ENCODE measurements around the gene CCL23.
"Not testable (repeated sequence)": the region's sequence is repeated elsewhere in the genome, so short reads cannot be mapped to it uniquely, and the experiment has no call there.

CCL23 gene

GRCh38 chr17:36004594-36005108 is 13.1 kb downstream of the CCL23 start:
- DNase-seq (ENCODE audit: low read depth in 2 of 2) = no peak

DNA sequence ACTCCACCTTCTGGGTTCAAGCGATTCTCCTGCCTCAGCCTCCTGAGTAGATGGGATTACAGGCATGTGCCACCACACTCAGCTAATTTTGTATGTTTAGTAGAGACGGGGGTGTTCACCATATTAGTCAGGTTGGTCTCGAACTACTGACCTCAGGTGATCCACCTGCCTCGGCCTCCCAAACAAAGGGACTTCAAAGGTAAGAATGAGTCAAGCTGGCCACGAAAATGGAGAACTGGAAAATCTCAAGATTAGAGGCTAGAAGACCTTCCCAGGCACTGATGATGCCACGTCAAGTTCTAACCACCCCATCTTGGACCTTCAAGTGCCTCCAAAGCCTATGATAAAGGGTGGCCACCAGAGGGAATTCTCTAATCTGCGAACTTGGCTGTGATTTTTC is 15.1 kb downstream of the CCL23 start:
- no peak for DNase-seq (ENCODE audit: low read depth in 2 of 2)

DNA sequence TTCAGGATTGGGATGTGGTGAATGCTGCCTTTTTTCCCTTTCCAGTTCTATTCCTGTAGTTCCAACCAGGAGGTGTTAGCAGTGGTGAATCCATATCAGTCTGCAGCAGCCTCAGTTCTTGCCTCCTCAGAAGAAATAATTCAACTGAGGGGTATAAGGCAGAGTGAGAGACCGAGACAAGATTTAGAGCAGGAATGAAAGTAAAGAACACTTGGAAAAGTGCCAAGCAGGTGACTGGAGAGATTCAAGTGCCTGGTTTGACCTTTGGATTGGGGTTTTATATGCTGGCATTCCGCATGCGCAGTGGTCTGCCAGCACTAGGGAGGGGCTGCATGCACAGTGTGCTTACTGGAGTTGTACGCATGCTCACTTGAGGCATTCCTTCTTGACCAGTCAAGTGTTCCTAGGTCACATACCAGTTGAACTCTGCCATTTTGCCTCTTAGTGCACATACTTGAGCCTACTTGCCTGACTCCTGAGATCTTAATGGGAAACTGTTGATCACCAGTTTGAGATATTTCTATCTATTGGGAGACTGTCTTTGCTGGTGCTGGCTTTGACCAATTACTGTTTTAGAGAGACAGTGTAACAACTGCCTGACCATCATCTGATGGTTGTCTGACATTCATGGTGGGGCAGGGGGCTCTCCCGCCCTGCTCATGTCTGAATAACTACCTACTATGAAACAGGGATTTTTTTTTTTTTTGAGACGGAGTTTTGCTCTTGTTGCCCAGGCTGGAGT is 15.7 kb downstream of the CCL23 start:
- no peak for DNase-seq (ENCODE audit: low read depth in 2 of 2)

GRCh38 chr17:36001110-36001771 is 16.5 kb downstream of the CCL23 start, which contains the start of gene CCL15:
TSS of gene CCL15 (minus strand) at chr17:36001553. CDS start at chr17:36001492, 61 bp downstream.
- no peak for DNase-seq (ENCODE audit: low read depth in 2 of 2)

DNA sequence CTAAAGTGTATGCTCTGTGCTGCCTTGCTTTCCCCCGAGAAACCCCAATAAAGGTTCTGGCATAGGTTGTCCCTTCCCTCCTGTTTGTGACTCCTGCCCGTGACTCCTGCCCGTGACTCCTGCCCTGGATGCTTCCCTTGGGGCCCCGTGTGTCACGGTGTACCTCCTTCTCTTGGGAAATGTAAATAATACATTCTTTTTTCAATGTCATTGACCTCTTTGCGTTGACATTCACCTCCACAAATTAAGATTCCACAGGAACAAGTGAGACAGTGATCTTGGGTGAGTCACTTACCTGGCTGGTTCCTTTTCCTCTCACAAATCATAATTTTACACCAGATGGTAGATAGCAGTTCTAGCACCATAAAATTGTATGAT is 17.1 kb downstream of the CCL23 start:
- DNase-seq (ENCODE audit: low read depth in 2 of 2) = no peak

- DNase-seq (ENCODE audit: low read depth in 2 of 2) = no peak
Measured at GRCh38 chr17:35998756-35999155, 19.0 kb downstream of the CCL23 start.

GRCh38 chr17:35998018-35998545 is 19.7 kb downstream of the CCL23 start:
- DNase-seq (ENCODE audit: low read depth in 2 of 2) = no peak

GRCh38 chr17:35995346-35995745 is 22.4 kb downstream of the CCL23 start:
- not testable (repeated sequence) for DNase-seq (ENCODE audit: low read depth in 2 of 2)

- no peak for DNase-seq (ENCODE audit: low read depth in 2 of 2)
Measured at GRCh38 chr17:35991075-35991474, 26.7 kb downstream of the CCL23 start.

DNA sequence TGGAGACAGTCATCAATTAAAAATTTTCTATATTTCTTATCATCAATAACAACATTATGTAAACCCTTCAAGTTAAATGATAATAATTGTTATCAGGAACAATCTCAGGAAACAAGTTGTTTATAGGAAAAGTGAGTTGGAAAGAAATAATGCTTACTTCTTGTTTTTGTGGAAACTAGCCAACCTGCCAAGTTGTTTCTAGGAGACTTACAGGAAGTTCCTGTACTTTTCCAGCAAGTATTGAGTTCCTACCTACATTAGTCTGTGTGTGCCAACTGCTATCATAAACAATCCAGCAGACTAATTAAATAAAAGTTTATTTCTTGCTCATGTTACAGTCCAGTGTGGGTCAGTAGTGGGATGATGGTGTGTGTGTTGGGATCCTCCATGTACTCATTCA is 29.6 kb downstream of the CCL23 start:
- DNase-seq (ENCODE audit: low read depth in 2 of 2) = no peak

GRCh38 chr17:35986643-35987042 is 31.1 kb downstream of the CCL23 start, which contains the start of gene CCL14:
TSS of gene CCL14 (minus strand) at chr17:35986729. CDS start at chr17:35986649, 80 bp downstream.
- no peak for DNase-seq (ENCODE audit: low read depth in 2 of 2)

DNA sequence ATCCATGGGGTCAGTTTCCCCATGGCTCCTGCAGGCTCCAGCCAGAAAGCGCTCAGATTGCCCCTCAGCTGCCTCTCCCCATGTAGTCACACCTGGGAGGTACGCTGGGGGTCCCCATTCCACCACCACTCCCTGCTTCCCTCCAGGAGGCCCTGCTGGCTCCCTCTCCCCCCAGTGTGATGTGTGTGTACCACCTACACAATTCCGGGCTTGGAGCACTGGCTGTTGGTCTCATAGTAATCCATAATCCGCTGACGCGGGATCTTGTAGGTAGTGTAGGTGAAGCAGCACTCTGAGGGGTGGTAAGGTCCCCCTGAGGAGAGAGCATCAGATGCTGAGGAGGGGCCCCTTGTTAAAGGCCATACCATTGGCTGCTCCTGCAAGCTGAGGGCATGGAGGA is 33.6 kb downstream of the CCL23 start:
- no peak for DNase-seq (ENCODE audit: low read depth in 2 of 2)

DNA sequence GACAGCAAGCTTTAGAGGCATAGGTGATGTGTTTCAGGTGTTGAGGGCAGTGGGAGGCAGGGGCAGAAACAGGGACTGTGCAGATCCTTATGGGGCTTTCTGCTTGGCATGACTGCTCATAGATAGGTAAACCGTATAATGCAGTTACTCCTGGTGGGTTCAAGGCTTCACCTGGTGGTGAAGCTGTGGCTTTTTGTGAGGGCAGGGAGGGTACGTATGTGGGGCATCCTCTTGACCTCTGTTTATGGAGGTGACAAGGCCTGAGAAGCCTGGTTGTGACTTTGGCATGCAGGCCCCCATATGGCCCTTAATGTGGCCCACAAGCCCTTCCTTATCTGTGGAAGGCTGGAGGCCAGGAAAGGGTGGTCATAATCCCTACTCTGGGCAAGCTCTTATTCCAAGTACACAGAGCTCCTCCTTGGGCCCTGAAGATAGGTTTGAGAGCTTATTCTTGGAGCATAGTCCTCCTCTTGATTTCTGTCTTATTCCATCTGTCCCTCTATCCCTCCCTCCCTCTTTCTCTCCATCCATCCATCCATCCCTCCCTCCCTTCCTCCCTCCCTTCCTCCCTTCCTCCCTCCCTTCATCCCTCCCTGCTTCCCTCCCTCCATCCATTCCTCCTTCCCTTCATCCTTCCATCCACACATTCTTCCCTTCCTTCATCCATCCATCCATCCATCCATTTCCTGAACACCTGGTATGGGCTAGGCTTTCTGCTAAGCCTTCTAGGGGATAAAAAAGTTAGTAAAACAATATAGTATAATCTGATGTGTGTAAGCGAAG is 35.2 kb downstream of the CCL23 start:
- no peak for DNase-seq (ENCODE audit: low read depth in 2 of 2)

DNA sequence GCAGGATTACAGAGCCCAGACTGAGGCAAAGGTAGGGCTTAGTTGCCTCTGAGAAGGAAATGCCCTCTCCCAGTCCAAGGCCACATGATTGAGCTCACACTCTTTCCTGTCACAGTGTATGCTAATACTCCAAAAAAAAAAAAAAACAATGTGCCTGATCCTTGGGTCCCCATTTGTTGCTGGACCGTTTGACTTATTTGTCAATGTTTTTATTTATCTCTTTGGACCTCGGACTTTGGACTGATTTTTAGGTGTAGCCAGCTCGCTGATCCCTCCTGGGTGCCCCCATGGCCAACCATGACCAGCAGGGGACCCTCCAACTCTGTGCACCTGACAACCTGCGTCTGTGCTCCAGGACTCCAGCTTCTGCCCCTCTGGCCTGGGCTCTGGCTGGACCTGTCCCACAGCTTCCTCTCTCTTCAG is 35.9 kb downstream of the CCL23 start:
- DNase-seq (ENCODE audit: low read depth in 2 of 2) = no peak

GRCh38 chr17:35981246-35981645 is 36.5 kb downstream of the CCL23 start, which contains the start of gene CCL16:
TSS of gene CCL16 (minus strand) at chr17:35981497. CDS start at chr17:35981420, 77 bp downstream.
- no peak for DNase-seq (ENCODE audit: low read depth in 2 of 2)

DNA sequence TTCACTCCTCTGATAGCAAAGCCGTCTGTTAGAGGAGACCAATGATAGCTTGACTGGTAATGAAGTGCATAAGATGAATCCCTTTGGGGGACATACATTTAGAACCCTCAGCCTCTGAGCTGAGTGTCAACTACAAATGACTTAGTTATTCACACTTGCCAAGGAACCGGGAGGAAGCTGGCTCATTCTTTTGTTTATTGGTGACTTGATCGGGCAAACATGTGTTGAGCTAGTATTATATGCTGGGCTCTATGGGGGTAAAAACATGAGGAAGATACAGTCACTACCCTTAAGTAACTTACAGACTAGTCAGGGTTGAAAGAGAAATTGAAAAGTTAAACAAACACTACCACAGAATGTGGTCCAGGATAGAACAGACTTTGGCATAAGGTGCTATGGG is 39.4 kb downstream of the CCL23 start:
- DNase-seq (ENCODE audit: low read depth in 2 of 2) = no peak

- no peak for DNase-seq (ENCODE audit: low read depth in 2 of 2)
Measured at GRCh38 chr17:35977509-35977908, 40.3 kb downstream of the CCL23 start.

DNA sequence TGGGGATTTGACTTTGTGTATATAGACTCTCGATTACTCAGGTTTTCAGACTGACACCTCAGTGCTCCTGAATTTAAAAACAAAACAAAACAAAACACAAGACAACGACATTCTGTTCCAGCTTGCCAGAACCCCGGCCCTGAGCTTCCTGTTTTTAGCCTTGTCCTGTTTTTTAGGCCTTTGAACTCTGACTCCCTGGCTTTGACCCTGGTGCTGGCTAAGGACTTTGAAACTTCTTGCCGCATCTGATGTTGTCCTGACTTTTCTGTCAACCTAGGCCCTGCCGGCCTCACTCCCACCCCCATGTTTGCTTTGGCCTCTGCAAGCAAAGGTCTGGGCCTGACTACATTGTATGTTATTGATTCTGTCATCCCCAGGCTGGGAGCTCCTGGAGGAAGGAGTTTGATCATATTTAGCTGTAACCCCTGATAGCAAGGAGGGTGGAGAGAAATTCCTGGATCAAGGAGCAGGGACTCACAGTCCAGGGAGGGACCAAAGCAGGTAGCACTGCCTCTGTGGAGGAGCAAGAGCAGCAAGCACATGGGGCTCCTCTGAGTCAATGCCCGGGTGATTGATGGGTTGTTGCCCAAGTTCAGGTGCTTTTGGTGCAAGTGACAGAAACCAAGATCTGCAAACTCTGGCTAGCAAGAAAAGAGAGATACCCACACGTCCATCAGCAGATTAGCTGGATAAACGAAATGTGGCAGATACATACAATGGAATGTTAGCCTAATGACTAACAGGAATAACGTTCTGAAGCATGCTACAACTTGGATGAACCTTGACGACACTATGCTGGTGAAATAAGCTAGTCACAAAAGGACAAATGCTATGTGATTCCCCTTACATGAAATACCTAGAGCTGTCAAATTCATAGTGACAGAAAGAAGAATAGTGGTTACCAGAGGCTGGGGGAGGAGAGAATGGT is 44.2 kb downstream of the CCL23 start:
- no peak for DNase-seq (ENCODE audit: low read depth in 2 of 2)

DNA sequence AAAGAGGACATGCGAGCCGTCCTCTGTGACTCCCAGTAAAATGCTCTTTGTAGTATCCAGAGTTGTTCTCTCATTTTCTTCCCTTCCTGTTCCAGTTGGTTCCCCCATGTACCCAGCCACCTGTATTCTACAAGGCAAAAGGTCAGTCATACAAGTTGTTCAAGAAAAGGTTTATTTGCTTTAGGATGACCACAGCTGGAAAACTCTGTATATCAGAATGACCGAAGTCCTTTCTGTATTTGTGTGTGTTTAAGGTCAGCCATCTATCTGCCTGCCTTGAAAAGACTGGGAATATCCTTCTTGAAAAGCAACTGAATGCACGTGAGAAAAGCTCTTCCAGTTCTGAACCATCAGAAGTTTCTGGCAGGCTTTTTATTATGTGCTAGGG is 44.8 kb downstream of the CCL23 start:
- no peak for DNase-seq (ENCODE audit: low read depth in 2 of 2)

DNA sequence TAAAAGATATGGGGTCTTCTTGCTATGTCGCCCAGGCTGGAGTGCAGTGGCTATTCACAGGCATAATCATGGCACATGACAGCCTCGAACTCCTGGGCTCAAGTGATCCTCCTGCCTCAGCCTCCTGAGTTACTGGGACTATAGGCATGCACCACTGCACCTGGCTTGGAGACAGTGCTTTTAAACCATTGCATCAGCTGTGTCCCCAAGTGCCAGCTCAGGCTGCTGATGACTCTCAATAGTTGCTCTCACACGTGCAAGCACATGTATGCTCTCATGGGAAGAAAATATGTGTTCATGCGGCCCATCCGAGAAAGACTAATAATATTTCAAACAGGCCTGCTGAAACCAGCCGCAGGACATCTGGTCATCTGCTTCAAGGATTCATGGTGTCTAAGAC is 45.2 kb downstream of the CCL23 start:
- DNase-seq (ENCODE audit: low read depth in 2 of 2) = no peak

- DNase-seq (ENCODE audit: low read depth in 2 of 2) = no peak
Measured at GRCh38 chr17:35972066-35972465, 45.7 kb downstream of the CCL23 start.

Measured in fibroblast of skin of left biceps (primary cell).